Suppressor macrophage (primary cell): Measurements from ENCODE around the gene IL17REL.
"Not testable (repeated sequence)": the region's sequence is repeated elsewhere in the genome, so short reads cannot be mapped to it uniquely, and the experiment has no call there.

Source experiments
- DNase-seq, 4 experiments: peaks; one replicate each; pipeline ENCODE4 v3.0.0-alpha.2; 2020 to 2022

IL17REL gene

GRCh38 chr22:49986325-49986724 lies 26.2 kb downstream of the IL17REL start:
- DNase-seq: no peak

- peak in 3 of 4 experiments; percentile 23 to 44 (median 24) for DNase-seq
These were observed 29.2 kb downstream of the IL17REL start for GRCh38 chr22:49983148-49984042.

DNA sequence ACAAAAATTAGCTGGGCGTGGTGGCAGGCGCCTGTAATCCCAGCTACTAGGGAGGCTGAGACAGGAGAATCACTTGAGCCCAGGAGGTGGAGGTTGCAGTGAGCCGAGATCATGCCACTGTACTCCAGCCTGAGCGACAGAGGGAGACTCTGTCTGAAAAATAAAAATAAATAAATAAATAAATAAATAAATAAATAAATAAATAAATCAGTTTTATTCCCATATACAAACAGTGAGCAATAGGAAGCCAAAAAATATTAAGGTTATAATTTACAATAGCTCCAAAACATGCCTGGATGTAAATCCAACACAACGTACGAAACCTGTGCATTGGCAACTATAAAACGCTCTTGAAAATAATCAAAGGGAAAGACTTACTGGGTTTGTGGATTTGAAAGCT lies 30.8 kb downstream of the IL17REL start:
- not testable (repeated sequence) for DNase-seq

DNA sequence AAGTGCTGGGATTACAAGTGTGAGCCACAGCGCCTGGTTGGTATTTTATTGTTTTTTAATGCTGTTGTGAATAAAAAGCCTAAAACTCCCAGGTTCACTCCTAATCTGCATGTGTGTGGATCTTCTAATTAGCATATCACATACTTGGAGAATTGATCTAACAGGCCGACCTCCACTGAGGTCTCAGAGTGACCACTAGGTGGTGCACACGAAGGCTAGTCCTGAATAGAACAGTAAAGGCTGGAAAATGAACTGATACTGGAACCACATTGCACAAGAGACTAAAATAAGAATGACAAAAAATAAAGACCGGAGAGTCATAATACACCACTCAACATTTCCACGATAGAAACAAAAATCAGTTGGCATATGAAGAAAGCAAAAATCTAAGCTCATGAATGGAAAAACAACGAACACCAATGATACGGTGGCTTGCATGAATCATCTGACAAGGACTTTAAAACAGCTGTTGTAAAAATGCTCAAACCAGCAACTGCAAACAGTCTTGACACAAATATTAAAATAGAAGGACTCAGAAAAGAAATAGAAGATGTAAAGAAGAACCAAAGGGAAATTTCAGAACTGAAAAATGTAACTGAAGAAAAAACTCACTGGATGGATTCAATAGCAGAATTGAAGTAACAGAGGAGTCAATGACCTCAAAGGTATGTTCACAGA lies 32.8 kb downstream of the IL17REL start:
- DNase-seq: peak; percentile 64 to 80 (median 75)

- DNase-seq: no peak
These were observed 35.0 kb downstream of the IL17REL start for GRCh38 chr22:49977578-49977977.

DNA sequence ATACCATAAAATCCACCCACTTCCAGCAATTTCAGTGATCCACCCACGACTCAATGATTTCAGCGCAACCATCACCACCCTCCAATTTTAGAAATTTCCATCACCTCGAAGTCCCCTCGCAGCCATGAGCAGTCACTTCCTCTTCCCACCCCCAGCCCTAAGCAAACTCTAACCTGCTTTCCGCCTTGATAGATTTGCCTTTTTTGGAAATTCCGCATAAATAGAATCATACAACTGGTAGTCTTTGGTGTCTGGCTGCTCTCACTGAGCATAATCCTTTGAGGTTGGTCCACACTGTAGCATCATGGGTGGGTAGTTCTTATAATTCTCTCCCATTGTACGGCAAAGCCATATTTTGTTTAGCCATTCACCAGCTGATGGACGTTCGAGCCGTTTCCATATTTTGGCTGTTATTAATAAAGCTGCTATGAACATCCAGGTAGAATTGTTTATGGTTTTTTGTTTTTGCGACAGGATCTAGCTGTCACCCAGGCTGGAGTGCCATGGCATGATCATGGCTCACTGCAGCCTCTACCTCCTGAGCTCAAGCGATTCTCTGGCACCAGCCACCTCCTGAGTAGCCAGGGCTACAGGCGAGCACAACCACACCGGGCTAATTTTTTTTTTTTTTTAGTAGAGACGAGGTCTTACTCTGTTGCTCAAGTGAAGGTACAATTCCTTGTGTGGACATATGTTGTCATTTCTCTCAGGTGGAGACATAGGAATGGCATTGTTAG lies 36.0 kb downstream of the IL17REL start:
- peak; percentile 66 to 81 (median 74) for DNase-seq

- peak in 3 of 4 experiments; percentile 27 to 58 (median 53) for DNase-seq
These were observed 36.8 kb downstream of the IL17REL start for GRCh38 chr22:49975543-49976389.

DNA sequence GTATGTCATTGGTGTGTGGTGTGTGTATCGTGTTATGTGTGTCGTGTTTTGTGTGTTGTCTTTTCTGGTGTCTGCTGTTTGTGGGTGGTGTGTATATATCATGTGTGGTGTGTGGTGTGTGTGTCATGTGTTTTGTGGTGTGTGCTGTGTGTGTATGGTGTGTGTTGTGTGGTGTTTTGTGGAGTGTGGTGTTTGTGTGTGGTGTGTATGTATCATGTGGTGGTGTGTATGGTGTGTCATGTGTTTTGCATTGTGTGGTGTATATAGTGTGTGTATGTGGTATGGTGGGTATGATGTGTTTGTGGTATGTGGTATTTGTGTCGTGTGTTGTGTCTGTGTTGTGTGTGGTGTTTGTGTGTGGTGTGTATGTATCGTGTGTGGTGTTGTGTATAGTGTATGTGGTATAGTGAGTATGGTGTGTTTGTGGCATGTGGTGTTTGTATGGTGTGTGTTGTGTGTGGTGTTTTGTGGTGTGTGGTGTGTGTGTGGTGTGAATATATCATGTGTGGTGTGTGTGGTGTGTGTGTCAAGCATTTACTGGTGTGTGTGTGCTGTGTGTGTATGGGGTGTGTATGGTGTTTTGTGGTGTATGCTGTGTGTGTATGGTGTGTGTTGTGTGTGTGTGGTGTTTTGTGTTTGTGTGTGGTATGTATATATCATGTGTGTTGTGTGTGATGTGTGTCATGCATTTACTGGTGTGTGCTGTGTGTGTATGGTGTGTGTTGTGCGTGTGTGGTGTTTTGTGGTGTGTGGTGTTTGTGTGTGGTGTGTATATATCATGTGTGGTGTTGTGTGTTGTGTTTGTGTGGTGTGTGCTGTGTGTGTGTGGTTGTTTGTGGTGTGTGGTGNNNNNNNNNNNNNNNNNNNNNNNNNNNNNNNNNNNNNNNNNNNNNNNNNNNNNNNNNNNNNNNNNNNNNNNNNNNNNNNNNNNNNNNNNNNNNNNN lies 39.3 kb downstream of the IL17REL start:
- DNase-seq: no peak

DNA sequence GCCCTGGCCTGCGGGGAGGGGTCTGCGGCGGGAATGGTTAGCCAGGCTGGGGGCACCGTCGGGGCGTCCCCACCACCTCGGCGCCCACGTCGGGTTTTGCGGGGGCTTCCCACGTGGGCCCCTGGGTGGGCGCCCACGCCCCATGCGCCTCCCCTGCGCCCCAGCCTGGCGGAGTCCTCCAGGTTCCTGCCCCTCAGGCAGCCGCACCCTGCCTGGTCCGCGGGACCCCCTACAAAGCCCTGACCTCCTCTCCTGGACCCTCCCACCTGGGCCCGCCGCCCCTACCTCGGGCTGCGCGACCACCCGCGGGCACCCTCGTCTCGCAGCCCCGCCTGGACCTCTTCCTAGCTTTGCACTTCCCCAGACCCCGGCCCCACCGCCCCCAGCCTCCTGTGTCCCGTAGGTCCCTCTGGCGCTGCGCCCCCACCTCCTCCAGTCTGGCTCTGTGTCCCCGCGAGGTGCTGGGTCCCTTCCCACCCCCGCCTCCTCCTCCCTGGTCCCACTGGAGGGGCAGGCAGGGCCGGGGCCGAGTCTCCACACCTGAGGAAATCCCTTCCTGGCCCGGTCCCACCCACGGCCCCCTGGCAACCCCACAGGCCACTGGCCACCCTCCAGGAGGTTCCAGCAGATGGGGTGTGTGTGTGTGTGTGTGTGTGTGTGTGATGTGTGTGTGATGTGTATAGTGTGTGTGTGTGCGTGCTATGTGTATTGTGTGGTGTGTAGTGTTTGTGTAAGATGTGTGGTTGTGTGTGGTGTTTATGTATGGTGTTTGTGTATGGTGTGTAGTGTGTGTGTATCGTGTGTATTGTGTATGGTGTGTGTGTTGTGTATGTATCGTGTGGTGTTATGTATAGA lies 40.2 kb downstream of the IL17REL start:
- no peak for DNase-seq

- peak; percentile 88 to 96 (median 92) for DNase-seq
These were observed 41.1 kb downstream of the IL17REL start for GRCh38 chr22:49971232-49972162.

GRCh38 chr22:49970528-49971231 lies 41.9 kb downstream of the IL17REL start:
- peak; percentile 98 to 99 (median 98) for DNase-seq

GRCh38 chr22:49969751-49970527 lies 42.6 kb downstream of the IL17REL start:
- DNase-seq: peak in 3 of 4 experiments; percentile 49 to 59 (median 50)

- DNase-seq: peak in 1 of 4 experiments; percentile 14
These were observed 43.5 kb downstream of the IL17REL start for GRCh38 chr22:49968831-49969661.

GRCh38 chr22:49968313-49968830 lies 44.2 kb downstream of the IL17REL start:
- no peak for DNase-seq

GRCh38 chr22:49967706-49968208 lies 44.8 kb downstream of the IL17REL start:
- DNase-seq: no peak
